Activated CD8-positive, alpha-beta memory T cell treated with anti-CD3 and anti-CD28 coated beads, Interleukin-2, amount 50 U/mL, for 24 hours (primary cell): ENCODE results near the gene ROGDI.

Experiments used
- DNase-seq: peaks from one replicate; pipeline ENCODE4 v3.0.0-alpha.2; 2020; ENCODE audit errors: extremely low read depth

Gene ROGDI

GRCh38 chr16:4801962-4802658 is at the start of gene ROGDI:
ROGDI (minus strand) TSS chr16:4802633; CDS start chr16:4802571, 62 bp downstream.
- peak; percentile 47 for DNase-seq

- no peak for DNase-seq
Observed at GRCh38 chr16:4850211-4850610, 47.8 kb upstream of the ROGDI start.

GRCh38 chr16:4847774-4848587 is 45.5 kb upstream of the ROGDI start:
- no peak for DNase-seq

- peak; percentile 98 for DNase-seq
Observed at GRCh38 chr16:4846901-4847773, 44.7 kb upstream of the ROGDI start, which contains the start of the genes GLYR1 and UBN1. GLYR1 (minus strand) TSS chr16:4847288; CDS start chr16:4847265, 23 bp downstream. UBN1 (plus strand) TSS chr16:4847481; CDS start chr16:4852918, 5,437 bp downstream.

- DNase-seq: no peak
Observed at GRCh38 chr16:4846503-4846900, 44.1 kb upstream of the ROGDI start.

GRCh38 chr16:4840984-4841383 is 38.6 kb upstream of the ROGDI start:
- no peak for DNase-seq

- no peak for DNase-seq
Observed at GRCh38 chr16:4839942-4840341, 37.5 kb upstream of the ROGDI start.

- no peak for DNase-seq
Observed at GRCh38 chr16:4837733-4838501, 35.5 kb upstream of the ROGDI start.

GRCh38 chr16:4836727-4837126 is 34.3 kb upstream of the ROGDI start:
- no peak for DNase-seq

- no peak for DNase-seq
Observed at GRCh38 chr16:4833584-4833983, 31.2 kb upstream of the ROGDI start.

GRCh38 chr16:4832698-4833343 is 30.4 kb upstream of the ROGDI start:
- DNase-seq: no peak

GRCh38 chr16:4831616-4832015 is 29.2 kb upstream of the ROGDI start:
- no peak for DNase-seq

- no peak for DNase-seq
Observed at GRCh38 chr16:4830408-4830807, 28.0 kb upstream of the ROGDI start.

GRCh38 chr16:4828567-4829321 is 26.3 kb upstream of the ROGDI start:
- DNase-seq: no peak

GRCh38 chr16:4826980-4827379 is 24.5 kb upstream of the ROGDI start:
- no peak for DNase-seq

GRCh38 chr16:4826526-4826925 is 24.1 kb upstream of the ROGDI start:
- no peak for DNase-seq

- no peak for DNase-seq
Observed at GRCh38 chr16:4825196-4825595, 22.8 kb upstream of the ROGDI start.

GRCh38 chr16:4820652-4821051 is 18.2 kb upstream of the ROGDI start:
- no peak for DNase-seq

GRCh38 chr16:4814542-4815173 is 12.2 kb upstream of the ROGDI start:
- DNase-seq: no peak
